GM18526 (cell line): Measurements from ENCODE around the gene TMEM11.

Source experiments
- POLR2A ChIP-seq: IDR thresholded peaks from 3 replicates; pipeline ENCODE4 v1.6.1; 2011; ENCODE audit not compliant: insufficient read length; ENCODE audit errors: extremely low read depth

TMEM11 gene

DNA sequence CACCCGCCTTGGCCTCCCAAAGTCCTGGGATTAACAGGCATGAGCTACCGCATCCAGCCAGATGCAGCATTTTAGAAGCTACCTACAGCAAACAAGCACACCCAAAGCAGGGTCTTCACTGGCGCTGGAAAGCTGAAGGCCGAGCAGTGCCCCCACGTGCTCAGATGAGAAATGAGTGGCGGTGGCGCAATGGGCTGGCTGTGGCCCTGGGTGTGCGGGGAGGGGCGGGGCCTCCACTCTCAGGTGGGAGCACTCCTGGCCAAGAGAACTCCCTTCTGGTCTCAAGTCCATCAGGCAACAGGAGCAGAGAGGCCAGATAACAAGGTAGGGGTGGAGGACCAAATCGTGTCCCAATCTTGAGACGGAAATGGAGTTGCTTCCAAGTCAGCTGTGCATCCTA is 12.1 kb downstream of the TMEM11 start:
- no peak for TF ChIP-seq POLR2A

DNA sequence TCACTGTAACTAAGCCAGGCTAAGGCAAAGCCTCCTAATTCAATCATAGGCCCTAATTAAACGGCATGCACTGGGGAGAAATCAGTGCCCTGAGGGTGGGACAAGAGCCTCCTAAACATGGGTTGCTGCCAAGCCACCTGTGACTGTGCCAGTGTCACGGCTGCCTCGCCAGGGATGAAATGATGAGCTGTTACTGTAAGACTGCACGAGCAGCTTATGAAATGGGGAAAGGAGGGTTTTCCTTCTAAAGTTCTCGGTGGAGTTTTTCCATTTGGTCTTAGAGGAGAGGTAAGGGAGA is 12.7 kb downstream of the TMEM11 start:
- no peak for TF ChIP-seq POLR2A

DNA sequence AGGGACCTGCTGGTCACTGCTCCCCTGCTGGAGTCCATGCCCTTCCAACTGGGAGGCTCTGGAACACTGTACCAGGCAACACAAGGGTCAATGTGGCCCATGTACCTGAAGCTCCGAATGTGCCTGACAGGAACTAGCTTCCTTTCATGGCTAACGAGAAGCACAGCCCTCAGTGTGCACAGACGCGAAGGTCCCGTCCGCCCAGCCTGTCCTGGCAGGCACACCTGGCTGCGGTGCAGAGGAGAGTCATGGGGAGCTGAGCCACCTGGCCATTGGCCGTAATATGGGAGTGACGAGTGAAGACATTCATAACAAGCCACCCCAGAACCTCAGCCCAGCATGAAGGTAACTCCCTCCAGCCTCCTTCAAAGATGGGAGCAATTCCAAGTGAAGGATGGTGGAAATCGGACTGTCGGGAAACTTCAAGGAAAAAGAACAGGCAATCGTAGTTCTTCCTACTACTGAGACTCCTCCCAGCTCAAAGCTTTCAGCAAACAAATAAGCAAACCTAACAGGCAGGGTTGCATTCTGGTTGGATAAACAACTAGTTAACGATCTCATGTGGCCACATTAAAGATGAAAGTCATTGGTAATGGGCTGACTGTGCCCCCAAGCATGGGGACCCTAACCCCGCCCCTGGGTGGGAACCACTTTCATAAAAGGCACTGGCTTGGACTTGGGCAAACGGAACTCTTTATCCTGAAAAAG is 13.2 kb downstream of the TMEM11 start:
- no peak for TF ChIP-seq POLR2A

DNA sequence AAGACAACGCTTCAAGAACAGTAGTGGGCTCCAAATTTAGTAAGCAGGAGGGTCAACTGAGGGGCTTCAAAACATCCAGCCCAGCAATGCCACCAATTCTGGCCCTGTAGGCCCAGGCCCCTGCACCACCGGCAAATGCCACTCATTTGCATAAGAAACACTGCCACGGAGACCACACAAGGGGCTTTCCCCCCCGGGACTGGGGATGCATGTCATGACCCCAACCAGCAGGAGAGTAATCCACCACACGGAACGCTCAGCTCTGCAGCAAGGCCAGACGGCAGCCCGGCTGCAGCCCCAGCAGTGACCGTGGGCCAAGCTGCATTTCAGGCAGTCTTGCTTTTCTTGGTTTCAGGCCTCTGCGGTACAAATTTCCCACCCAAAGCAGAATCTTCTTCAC is 14.1 kb downstream of the TMEM11 start:
- no peak for TF ChIP-seq POLR2A

DNA sequence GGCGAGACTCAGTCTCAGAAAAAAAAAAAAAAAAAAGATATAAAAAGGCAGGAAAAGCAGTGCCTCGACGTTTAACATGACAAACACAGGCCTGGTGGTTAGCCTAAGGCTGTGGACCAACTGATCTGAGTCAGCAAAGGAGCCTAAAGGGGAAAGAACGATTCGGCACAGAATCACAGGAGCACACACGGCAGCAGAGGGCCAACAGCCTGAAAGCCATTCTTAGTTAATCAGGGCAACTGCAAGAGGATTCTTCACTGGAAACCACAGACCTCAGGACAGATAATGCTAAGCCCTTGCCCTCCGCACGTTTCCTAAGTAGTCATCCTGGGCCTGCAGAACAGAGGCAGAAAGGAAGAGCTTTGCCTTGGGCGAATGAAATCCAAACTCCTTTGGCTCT is 14.7 kb downstream of the TMEM11 start:
- TF ChIP-seq POLR2A, result no peak

DNA sequence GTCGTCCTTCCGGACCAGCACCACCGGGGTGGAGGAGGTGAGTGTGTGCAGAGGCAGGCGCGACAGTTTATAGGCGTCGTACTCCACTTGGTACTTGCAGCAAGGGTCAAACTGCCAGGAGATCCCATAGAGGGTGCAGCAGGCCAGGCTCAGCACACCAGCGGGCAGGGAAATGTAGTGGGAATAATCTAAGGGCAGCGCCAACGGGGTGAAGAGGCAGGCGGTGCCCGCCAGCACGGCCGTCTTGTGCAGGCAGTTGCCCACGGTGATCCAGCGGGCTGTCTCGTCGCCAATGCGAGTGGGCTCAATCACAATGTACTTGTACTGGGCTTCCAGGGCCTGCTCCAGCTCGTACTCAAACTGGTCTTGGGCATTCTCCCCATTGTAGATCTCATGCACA is 15.6 kb downstream of the TMEM11 start:
- no peak for TF ChIP-seq POLR2A

DNA sequence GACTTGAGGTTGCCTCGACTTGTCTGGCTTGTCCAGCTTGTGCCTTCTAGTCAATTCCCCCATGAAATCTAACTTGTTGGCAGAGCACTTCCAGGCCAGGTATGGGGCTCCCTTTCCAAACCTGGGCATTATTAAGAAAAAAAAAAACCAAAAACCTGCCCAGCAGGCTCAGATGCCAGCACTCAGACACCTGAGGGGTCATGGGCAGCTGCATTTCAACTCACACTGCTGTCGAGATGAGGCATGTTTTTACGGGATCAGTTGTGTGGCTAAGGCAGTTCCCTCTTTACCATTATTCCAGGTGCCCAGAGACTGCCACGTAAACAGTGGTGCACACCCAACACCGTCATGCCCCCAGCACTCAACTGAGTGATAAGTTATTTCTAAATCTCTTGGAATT is 17.8 kb downstream of the TMEM11 start:
- TF ChIP-seq POLR2A, result no peak

DNA sequence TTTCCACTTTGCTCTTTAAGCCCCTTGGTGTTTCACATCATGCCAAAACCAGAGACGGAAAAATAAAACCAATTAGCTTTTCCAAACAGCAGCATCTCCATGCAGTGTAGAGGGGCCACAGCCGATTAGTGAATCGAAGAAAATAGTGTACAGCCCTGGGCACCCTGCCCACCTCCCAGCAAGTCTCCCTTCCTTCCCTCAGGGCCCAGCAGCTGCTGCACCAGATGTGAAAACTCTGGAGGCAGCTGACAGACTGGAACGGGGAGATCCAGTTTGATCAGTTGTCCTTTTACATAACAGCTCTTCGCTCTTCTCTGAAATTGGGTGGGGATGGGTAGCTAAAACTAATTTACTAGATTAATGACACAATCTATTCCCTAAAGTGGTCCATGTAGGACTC is 19.3 kb downstream of the TMEM11 start:
- no peak for TF ChIP-seq POLR2A

DNA sequence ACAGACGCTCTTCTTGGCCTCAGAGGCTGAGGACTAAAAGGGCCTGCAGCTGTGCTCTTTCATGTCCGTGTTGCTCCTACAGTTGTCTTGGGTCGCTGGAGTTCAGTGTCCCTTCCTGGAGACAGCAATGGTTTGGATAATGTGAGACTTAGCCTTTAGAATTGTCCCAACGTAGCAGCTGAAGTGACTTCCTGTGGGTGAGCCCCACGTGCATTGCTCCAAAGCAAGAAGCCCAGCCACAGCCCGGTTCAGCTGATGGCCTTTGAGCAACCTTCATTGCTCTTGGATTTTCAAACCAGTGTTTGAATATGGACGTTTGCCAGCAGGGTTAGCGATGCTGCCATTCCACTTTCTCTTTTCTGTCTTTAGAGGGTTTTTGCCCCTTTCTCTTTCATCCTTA is 19.7 kb downstream of the TMEM11 start:
- TF ChIP-seq POLR2A, result no peak

DNA sequence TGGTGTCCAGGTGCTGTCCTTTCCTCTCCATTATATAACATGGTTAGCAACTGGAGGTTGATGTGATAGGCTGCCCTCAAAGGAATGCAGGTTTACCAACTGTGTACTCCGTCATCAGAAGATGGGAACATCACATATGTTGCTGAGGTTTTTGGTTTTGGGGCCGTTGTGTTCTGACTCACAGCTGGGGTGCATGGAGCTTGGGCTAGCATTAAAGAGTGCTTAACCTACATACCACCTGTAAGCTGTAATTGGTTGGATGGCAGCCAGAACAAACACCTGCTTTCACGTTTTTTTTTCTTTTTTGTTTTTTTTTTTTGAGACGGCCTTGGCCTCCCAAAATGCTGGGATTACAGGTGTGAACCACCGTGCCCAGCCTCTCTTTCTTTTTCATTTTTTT is 20.9 kb downstream of the TMEM11 start:
- TF ChIP-seq POLR2A, result no peak

DNA sequence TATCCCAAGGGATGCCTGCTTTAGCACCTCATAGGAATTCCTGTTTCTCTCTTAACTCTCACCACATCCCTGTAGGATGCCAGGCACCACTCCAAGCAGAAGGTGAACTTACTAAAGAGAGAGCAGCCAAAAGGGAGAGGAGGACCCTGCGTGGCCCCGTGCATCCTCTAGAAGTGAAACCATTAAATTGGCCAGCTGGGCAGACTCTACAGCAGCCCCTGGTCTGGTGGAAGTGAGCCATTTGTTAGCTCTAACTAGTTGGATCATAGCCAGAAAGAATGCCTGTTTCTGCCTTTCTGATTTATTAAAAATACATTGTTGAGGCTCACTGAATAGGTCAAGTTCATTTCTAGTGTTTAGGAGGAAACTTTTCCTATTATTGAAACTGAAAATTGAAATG is 22.3 kb downstream of the TMEM11 start:
- no peak for TF ChIP-seq POLR2A

DNA sequence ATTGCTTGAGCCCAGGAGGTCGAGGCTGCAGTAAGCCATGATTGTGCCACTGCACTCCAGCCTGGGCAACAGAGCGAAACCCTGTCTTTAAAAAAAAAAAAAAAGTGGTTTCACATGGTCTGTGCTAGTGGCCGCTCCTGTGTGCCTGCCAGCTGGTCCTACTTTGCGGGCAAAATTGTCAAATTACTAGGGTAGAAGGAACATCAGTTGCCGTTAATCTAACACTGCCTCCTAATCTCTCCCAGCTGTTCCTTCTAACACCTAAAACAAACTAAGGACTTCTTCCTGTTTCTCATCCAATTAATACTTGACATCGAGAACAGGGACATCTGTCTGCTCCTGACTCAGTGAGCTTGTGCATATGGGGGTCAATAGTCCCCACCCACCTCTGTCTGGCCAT is 23.9 kb downstream of the TMEM11 start:
- TF ChIP-seq POLR2A, result no peak

DNA sequence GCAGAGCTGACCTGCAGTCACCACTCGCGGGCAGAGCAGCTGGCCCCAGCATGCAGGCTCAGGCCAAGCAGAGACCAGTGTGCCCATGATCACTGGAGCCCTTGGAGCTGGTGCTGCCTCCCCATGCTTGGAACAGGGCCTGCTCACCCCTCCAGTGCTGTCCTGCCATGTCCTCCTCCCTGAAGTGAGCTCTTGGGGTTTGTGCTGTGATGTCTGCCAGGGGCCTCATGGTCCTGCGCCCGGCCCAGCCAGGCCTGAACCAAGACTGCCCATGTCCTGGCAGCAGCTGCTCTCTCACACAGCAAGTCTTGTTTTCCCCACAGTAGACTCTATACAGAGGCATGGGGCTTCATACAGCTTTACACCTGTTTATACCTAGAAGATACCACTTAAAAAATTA is 24.6 kb downstream of the TMEM11 start:
- no peak for TF ChIP-seq POLR2A

DNA sequence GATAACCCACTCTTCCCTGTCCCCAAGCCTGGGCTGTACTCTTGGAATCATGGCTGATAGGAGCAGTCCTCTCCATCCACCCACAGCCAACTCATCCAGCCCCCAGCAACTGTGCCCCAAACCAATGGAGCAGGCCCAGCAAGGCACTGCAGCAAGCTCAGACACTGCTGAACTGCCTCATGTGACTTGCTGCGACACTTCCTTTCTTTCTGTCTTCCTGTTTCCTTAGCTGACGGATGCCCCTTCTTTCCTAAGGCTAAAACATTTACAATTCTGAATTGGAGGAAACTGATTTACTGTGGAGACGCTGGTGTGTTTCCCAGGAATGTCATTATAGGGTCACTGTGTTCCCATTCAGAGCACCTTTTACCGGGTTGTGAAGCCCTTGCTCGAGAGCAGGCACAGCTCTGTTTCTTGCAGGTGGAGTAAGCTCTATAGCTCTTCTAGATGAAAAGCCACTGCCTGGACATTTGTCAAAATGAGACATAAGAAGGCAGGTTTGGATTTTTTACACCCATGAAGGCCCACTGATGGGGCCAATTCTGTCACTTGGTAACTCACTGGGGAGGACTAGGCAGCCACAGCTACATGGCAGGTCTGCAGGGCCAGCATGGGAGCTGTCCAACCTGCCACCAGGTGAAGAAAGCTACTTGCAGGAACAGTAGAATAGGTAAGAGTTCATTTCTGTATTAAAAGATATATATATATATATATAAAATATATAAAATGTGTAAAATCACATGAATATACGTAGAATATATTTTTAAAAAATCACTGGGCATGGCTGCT is 27.4 kb downstream of the TMEM11 start:
- no peak for TF ChIP-seq POLR2A

DNA sequence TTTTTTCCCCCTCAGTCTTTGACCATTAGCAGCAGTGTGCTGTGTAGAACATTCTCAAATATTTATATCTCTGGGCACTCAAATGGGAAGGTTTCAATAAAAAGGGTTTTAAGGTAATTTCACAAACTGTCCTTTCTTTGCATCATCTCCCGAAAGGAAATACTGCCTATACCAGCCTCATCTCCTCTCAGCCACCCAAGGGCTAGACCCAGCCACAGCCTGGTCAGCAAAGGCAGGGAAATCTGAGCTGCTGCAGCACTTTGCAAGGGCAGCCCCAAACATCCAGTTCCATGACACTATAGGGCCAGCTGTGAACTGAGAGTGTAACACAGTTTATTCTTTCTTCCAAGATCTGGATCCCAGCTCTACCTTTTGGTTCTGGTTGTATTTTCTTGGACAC is 28.9 kb downstream of the TMEM11 start:
- TF ChIP-seq POLR2A, result no peak

DNA sequence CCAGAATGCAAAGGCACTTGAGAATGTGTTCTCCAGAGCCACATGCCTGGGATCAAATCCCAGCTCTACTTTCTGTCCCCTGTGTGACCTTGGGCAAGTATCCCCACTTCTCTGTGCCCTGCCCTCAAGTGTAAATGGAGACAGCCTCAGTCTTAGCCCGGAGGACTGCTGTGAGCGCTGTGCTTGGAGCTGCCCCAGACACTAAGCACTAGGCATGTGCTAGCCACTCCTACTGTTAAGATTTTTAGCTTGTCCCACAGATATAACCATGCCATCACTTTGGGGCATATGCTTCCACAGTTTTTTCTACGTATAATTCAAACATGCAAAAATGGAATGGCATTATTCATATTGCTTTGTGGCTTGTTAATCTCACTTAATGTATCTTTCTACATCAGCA is 29.4 kb downstream of the TMEM11 start:
- no peak for TF ChIP-seq POLR2A

DNA sequence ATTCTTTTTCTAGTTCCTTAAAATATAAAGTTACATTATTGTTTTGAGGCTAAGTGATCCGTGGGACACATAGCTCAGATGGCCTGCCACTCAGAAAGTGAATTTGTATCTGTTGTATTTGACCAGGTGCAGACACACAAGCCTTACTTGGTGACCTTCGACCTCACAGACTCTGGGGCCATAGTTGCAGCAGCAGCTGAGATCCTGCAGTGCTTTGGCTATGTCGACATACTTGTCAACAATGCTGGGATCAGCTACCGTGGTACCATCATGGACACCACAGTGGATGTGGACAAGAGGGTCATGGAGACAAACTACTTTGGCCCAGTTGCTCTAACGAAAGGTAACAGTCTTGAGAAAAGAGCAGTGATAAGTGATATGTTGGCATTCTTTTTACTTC is 30.5 kb downstream of the TMEM11 start:
- no peak for TF ChIP-seq POLR2A
